IPS-18a (cell line): ENCODE data around the gene GLCE.

Source experiments
- H3K27ac ChIP-seq: one replicate; pipeline ENCODE4 v1.5.1; 2013; ENCODE audit warnings: low read length
- H3K27me3 ChIP-seq: one replicate; pipeline ENCODE4 v1.6.1; 2013; ENCODE audit warnings: mild to moderate bottlenecking, low read length; ENCODE audit not compliant: control insufficient read depth, insufficient read depth
- H3K36me3 ChIP-seq: one replicate; pipeline ENCODE4 v1.6.1; 2013; ENCODE audit warnings: low read depth, low read length; ENCODE audit not compliant: control insufficient read depth
- H3K4me1 ChIP-seq: one replicate; pipeline ENCODE4 v1.6.1; 2013; ENCODE audit warnings: low read depth, low read length; ENCODE audit not compliant: control insufficient read depth
- H3K4me3 ChIP-seq: one replicate; pipeline ENCODE4 v1.5.1; 2013; ENCODE audit warnings: low read length
- H3K9ac ChIP-seq: one replicate; pipeline ENCODE4 v1.6.1; 2013; ENCODE audit warnings: mild to moderate bottlenecking, low read length, moderate library complexity
- H3K9me3 ChIP-seq: one replicate; pipeline ENCODE4 v1.6.1; 2013; ENCODE audit warnings: low read depth, low read length; ENCODE audit not compliant: control insufficient read depth

Gene GLCE

GRCh38 chr15:69305204-69305931, 144.9 kb downstream of the GLCE start:
- H3K4me1 ChIP-seq = no peaks in the 10 kb centered on the region
- H3K27me3 ChIP-seq = peaks cover 9% of the 10 kb centered on the region
- no peak overlapping the region for H3K27ac ChIP-seq
- no peak overlapping the region for H3K9ac ChIP-seq
- H3K4me3 ChIP-seq = no peak overlapping the region
- H3K36me3 ChIP-seq = no peaks in the 10 kb centered on the region
- no peaks in the 10 kb centered on the region for H3K9me3 ChIP-seq

DNA sequence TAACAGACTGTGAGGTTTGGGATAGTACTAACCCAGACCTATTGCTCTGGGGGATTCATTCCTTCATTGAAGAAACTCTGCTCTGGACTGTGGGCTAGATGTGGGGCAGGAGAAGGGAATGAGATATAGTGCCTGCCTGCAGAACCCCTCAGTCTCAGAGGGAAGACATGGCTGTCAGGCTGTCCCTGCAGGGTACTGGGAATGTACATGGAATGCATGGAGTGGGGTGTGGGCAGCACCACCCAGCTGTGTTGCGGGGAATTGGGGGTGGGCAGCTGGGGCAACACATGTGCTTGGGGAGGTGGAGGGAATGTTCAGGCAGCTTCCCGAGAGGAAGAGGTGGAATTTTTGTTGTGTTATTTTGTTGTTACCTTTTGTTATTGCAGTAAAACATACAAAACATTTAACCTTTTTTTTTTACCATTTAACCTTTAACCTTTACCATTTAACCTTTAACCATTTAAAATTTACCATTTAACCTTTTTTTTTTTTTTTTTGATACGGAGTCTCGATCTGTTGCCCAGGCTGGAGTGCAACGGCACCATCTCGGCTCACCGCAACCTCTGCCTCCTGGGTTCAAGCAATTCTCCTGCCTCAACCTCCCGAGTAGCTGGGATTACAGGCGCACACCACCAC, 145.6 kb downstream of the GLCE start:
- Histone ChIP-seq H3K27me3 (peaks cover 4% of the 10 kb centered on the region), H3K9ac (no peak overlapping the region), H3K27ac (no peak overlapping the region)

GRCh38 chr15:69307939-69308338, 147.5 kb downstream of the GLCE start:
- Histone ChIP-seq H3K4me1 (no peaks in the 10 kb centered on the region), H3K36me3 (no peaks in the 10 kb centered on the region), H3K27me3 (no peaks in the 10 kb centered on the region), H3K9me3 (no peaks in the 10 kb centered on the region), H3K9ac (no peak overlapping the region), H3K4me3 (no peak overlapping the region), H3K27ac (no peak overlapping the region)

More for the DNA sequence above, 145.6 kb downstream of the GLCE start:
- no peaks in the 10 kb centered on the region for H3K36me3 ChIP-seq
- H3K4me1 ChIP-seq = no peaks in the 10 kb centered on the region
- no peak overlapping the region for H3K4me3 ChIP-seq
- H3K9me3 ChIP-seq = no peaks in the 10 kb centered on the region

DNA sequence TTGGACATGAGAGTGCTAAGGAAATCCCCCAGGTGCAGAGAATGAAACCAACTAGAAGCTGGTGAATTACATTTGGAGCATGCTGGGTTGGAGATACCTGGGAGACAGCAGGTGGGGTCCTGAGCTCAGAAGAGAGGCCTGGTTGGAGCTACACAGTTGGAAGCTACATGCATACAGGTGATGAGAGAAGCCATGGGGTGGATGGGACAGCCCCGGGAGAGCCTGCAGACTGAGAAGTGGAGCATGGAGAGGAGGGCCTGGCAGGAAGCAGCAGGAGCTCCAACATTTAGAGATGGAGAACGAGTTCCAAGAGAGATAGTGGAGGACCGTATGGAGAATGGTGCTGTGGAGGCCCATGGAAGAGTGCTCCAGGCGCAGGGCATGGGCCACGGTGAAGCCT, 148.5 kb downstream of the GLCE start:
- no peaks in the 10 kb centered on the region for H3K4me1 ChIP-seq

DNA sequence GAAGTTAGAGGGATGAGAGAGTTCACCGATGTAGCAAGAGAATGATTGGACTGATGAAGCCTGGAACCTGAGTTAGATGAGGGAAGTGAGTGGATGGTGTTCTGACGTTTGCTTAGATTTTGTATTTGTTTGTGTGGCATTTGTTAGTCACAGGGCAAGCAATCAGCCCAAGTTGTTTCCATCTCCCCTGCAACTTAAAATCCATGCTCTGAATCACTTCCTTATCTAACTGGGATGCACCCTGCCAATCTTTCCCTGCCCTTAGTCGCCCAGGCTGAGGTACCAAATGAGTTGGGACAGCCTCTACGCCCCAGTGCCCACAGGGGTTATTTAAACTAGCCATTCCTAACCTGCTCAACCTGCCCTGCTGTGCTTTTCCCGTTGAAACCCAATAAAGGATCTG, 150.9 kb downstream of the GLCE start:
- Histone ChIP-seq H3K27me3 (no peaks in the 10 kb centered on the region), H3K9me3 (no peaks in the 10 kb centered on the region), H3K4me3 (no peak overlapping the region), H3K27ac (no peak overlapping the region), H3K9ac (no peak overlapping the region), H3K4me1 (no peaks in the 10 kb centered on the region), H3K36me3 (no peaks in the 10 kb centered on the region)

More for the DNA sequence above, 148.5 kb downstream of the GLCE start:
- no peak overlapping the region for H3K4me3 ChIP-seq
- H3K9me3 ChIP-seq = no peaks in the 10 kb centered on the region
- H3K9ac ChIP-seq = no peak overlapping the region
- H3K27me3 ChIP-seq = no peaks in the 10 kb centered on the region
- no peaks in the 10 kb centered on the region for H3K36me3 ChIP-seq
- H3K27ac ChIP-seq = no peak overlapping the region

- H3K4me3 ChIP-seq = no peak overlapping the region
- no peak overlapping the region for H3K27ac ChIP-seq
- no peaks in the 10 kb centered on the region for H3K9me3 ChIP-seq
- no peaks in the 10 kb centered on the region for H3K36me3 ChIP-seq
- H3K4me1 ChIP-seq = no peaks in the 10 kb centered on the region
- H3K9ac ChIP-seq = no peak overlapping the region
- no peaks in the 10 kb centered on the region for H3K27me3 ChIP-seq
Measured at GRCh38 chr15:69313432-69314000, 153.1 kb downstream of the GLCE start.

GRCh38 chr15:69314131-69314530, 153.7 kb downstream of the GLCE start:
- Histone ChIP-seq H3K4me3 (no peak overlapping the region), H3K27ac (no peak overlapping the region), H3K4me1 (no peaks in the 10 kb centered on the region), H3K27me3 (no peaks in the 10 kb centered on the region), H3K9me3 (no peaks in the 10 kb centered on the region), H3K36me3 (no peaks in the 10 kb centered on the region), H3K9ac (no peak overlapping the region)

- Histone ChIP-seq H3K27me3 (no peaks in the 10 kb centered on the region), H3K4me3 (no peak overlapping the region), H3K9ac (no peak overlapping the region), H3K27ac (no peak overlapping the region), H3K9me3 (no peaks in the 10 kb centered on the region), H3K4me1 (no peaks in the 10 kb centered on the region), H3K36me3 (no peaks in the 10 kb centered on the region)
Measured at GRCh38 chr15:69314736-69315135, 154.3 kb downstream of the GLCE start.

DNA sequence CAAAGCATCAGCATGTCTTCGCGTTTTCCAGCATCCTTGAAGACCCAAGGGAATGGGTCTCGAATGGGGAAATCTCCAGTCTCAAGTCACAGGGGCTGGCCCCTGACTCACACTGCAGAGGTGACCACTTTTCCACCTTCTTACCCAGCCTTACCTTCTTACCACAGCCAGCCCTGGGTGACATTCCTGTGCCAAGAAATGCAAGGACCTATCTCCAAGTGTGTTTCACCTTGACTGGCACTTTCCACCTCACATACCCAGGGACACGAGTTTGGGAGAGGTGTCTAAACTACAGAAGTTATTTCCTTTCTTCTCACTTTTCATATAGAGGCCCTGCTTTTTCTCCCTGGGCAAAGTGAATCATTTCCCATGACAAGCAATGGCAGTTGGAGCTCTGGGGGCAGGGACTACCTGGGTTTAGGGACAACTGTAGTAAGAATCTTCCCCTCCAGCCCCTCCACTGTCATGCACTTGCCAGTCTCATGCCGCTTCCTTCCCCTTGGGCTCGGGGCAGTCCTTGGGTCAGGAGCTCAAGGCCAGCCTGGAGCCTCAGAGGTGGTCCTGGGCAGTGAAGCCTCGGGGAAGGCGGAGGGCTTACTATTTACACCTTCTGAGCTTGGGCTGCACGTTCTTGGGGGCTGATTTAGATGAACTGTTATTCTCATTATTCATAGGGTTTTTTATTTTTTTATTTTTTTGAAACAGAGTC, 155.1 kb downstream of the GLCE start:
- H3K9me3 ChIP-seq = no peaks in the 10 kb centered on the region
- H3K27ac ChIP-seq = no peak overlapping the region
- H3K27me3 ChIP-seq = no peaks in the 10 kb centered on the region
- H3K4me1 ChIP-seq = no peaks in the 10 kb centered on the region
- H3K36me3 ChIP-seq = no peaks in the 10 kb centered on the region
- H3K4me3 ChIP-seq = no peak overlapping the region
- H3K9ac ChIP-seq = no peak overlapping the region

GRCh38 chr15:69316291-69316690, 155.9 kb downstream of the GLCE start:
- Histone ChIP-seq H3K27ac (no peak overlapping the region), H3K9ac (no peak overlapping the region), H3K4me3 (no peak overlapping the region), H3K4me1 (no peaks in the 10 kb centered on the region), H3K27me3 (no peaks in the 10 kb centered on the region), H3K36me3 (no peaks in the 10 kb centered on the region), H3K9me3 (no peaks in the 10 kb centered on the region)

DNA sequence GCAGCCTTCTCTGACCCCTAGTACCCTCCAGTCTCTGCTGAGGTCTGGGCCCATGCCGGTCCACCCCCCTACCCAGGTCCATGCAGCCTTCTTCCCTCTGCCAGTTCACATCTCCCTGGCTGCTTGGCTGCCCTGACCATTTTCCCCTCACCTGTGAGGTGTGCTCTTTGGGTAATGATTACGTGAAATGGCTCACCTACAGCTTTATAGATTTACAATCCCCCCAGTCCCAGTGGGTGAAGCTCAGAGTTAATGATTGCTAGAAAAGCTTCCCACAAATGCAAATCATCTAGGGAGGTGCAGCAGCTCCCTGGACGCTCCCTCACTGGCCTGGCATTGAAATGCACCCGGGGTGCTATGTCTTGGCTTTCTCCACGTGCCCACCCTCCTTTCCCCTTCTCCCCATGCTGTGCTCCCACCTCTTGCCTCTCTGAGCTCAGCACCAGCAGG, 157.0 kb downstream of the GLCE start:
- Histone ChIP-seq H3K27ac (no peak overlapping the region), H3K36me3 (no peaks in the 10 kb centered on the region), H3K4me1 (no peaks in the 10 kb centered on the region), H3K4me3 (no peak overlapping the region), H3K9ac (no peak overlapping the region), H3K27me3 (no peaks in the 10 kb centered on the region), H3K9me3 (no peaks in the 10 kb centered on the region)
